K562 (cell line): ENCODE results near the gene MRPS5. TPM values are rescaled to one million over a fixed set of nuclear protein-coding genes. Genes with fewer than 3 reads are reported as not detected.

Source experiments
- FOSL1 ChIP-seq: fragments of 200-800 bp; sonication (Bioruptor generic); conservative IDR thresholded peaks from 2 replicates; pipeline ENCODE4 v1.6.1; 2016; ENCODE audit warnings: missing genetic modification characterization, missing compliant biosample characterization
- MCM7 ChIP-seq, 2 experiments: fragments of 450-650 bp; IDR thresholded peaks; 2 replicates each; pipeline ENCODE4 v1.6.1; 2016 to 2018
- MTA1 ChIP-seq: fragments of 450-650 bp; IDR thresholded peaks from 2 replicates; pipeline ENCODE4 v1.6.1; 2017; ENCODE audit warnings: borderline replicate concordance
- NR2C2 ChIP-seq, 2 experiments: fragments of 200-800 bp in 1 of 2; sonication (Bioruptor generic) in 1 of 2; sonication (generic) in 1 of 2; formaldehyde crosslinking in 1 of 2; IDR thresholded peaks; 2 replicates each; pipeline versions ENCODE4 v1.6.1 to v1.8.0; 2016 to 2022; ENCODE audit warnings: mild to moderate bottlenecking in 1 of 2, missing compliant biosample characterization in 1 of 2, missing genetic modification characterization in 1 of 2, missing genetic modification reagents in 1 of 2
- POLR2G ChIP-seq: fragments of 200-400 bp; formaldehyde crosslinking; IDR thresholded peaks from 2 replicates; pipeline ENCODE4 v1.6.1; 2017; ENCODE audit warnings: low read depth, mild to moderate bottlenecking, antibody characterized with exemption, low read length, moderate library complexity
- SLC30A9 ChIP-seq: fragments of 250-450 bp; sonication (Bioruptor Pico); IDR thresholded peaks from 2 replicates; pipeline ENCODE4 v1.8.0; 2022; ENCODE audit warnings: mild to moderate bottlenecking, moderate library complexity
- SRF ChIP-seq, 2 experiments: fragments of 250-450, 450-650 bp in 1 of 2; sonication (Bioruptor Pico) in 1 of 2; sonication (generic) in 1 of 2; formaldehyde crosslinking; IDR thresholded peaks; 2 replicates each; pipeline versions ENCODE4 v1.5.0 to v1.5.1; 2020 to 2022; ENCODE audit warnings: mild to moderate bottlenecking in 1 of 2, missing genetic modification reagents in 1 of 2
- TEAD1 ChIP-seq, 2 experiments: fragments of 450-650 bp in 1 of 2; sonication (generic) in 1 of 2; formaldehyde crosslinking; IDR thresholded peaks; 2 replicates each; pipeline versions ENCODE4 v1.4.0 to v1.8.0; 2020 to 2022; ENCODE audit warnings: mild to moderate bottlenecking in 2 of 2, missing genetic modification reagents in 1 of 2
- TEAD2 ChIP-seq: fragments of 450-650 bp; IDR thresholded peaks from 2 replicates; pipeline ENCODE4 v1.6.1; 2016; ENCODE audit warnings: missing genetic modification characterization, control low read depth, missing compliant biosample characterization
- ZNF766 ChIP-seq: fragments of 200-800 bp; sonication (Bioruptor generic); conservative IDR thresholded peaks from 2 replicates; pipeline ENCODE4 v1.6.1; 2016; ENCODE audit warnings: missing genetic modification characterization, missing compliant biosample characterization
- polyA plus RNA-seq, 8 experiments: library from polyadenylated mRNA; depleted of rRNA in 4 of 8; stranded (reverse) in 5 of 8; unstranded in 3 of 8; fragments of >200 nt; fragmentation: Nextera tagmentation in 2 of 8; fragmentation: Illumina TruSeq in 1 of 8; extraction: Ambion mirVana in 2 of 8; extraction: Trizol in 1 of 8; gene quantifications; 2 replicates each; pipeline versions ENCODE4 v1.2.1 to v1.2.3, GENCODE V29; 2011 to 2014; ENCODE audit warnings: inconsistent platforms in 1 of 8, missing spikeins in 1 of 8
- total RNA-seq, 7 experiments: library from RNA; depleted of rRNA in 6 of 7; stranded (reverse); fragments of >200 nt in 6 of 7; fragmentation: Illumina TruSeq in 2 of 7; extraction: Trizol in 2 of 7; gene quantifications; 2 replicates each; pipeline versions ENCODE4 v1.2.1 to v1.2.3, GENCODE V29; 2011 to 2021; ENCODE audit warnings: low replicate concordance in 1 of 7
- TF ChIP-seq, protein P1 (sequence below): sonication (generic); formaldehyde crosslinking; IDR thresholded peaks from 2 replicates; pipeline ENCODE4 v1.8.1; 2023; ENCODE audit warnings: mild to moderate bottlenecking, missing genetic modification reagents, moderate library complexity
- TF ChIP-seq, protein P2 (sequence below): sonication (generic); formaldehyde crosslinking; IDR thresholded peaks from 2 replicates; pipeline ENCODE4 v1.9.0; 2022; ENCODE audit warnings: mild to moderate bottlenecking, missing genetic modification reagents
- TF ChIP-seq, protein P3 (sequence below), 2 experiments: fragments of 450-650 bp; IDR thresholded peaks; 2 replicates each; pipeline ENCODE4 v1.6.1; 2016; ENCODE audit warnings: mild to moderate bottlenecking in 2 of 2, borderline replicate concordance in 1 of 2, low read depth in 1 of 2, moderate library complexity in 1 of 2
- TF ChIP-seq, protein P4 (sequence below): fragments of 450-650 bp; IDR thresholded peaks from 2 replicates; pipeline ENCODE4 v1.6.1; 2014; ENCODE audit warnings: low read depth, mild to moderate bottlenecking, moderate library complexity, borderline replicate concordance

MRPS5 gene
- total and polyA plus RNA-seq, 9 of the 15 experiments (the other 6 are each of a cell fraction or from before 2014, with no cell fraction given) = 85.0 to 162 (median 118) TPM

DNA sequence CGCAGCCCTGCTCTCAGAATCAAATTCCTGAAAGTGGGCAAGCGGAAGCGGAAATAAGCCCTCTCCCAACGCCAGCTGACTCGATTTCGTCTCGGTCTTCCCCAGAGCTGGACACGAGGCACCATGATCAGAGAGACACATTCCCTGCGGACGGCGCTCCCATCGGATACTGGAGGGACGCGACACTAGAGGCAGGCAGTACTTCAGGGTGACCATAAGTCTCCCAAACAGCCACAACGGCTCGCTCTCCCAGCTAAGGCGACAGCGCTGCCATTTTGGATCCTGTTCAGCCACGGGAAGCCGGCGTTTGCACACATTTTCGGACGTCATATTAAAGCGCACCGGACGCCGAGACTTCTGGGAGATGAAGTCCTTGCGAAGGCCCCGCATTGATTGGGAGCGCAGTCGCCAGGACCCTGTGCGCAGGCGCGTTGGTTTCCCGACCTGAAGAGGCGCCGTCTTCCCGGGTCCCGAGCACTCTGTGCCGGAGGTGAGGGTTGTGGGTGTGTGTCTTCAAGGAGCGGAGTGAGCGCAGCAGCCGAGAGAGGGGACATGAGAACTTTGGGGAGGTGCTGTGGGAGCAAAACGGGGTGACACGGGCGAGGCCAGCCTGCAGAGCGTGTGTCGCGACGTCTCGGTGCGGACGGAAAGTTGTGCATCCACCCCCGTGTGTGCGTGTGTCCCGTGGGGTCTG is 43.9 kb upstream of the MRPS5 start, which contains the start of gene ZNF2 (continued):
- TF ChIP-seq NR2C2 (CRISPR knock-in tag; IDR thresholded peaks at IDR 0.05) (peak; percentile 60), NR2C2 (tag; IDR thresholded peaks at IDR 0.05) (peak; percentile 85), ZNF766 (CRISPR knock-in tag) (peak; percentile 83), TEAD2 (tag) (0 out of 2 replicates have a peak, but pooled peaks have one; percentile 49), FOSL1 (peak; percentile 29; the same call in 1 of the 2 replicates), TEAD1 (CRISPR knock-in tag; IDR thresholded peaks at IDR 0.05) (peak; percentile 56 to 75; a peak in 2 of 4 replicates), SRF (CRISPR knock-in tag; IDR thresholded peaks at IDR 0.05) (peak in 1 of 2 experiments; percentile 49; a peak in 1 of 4 replicates), MCM7 (IDR thresholded peaks at IDR 0.05) (no peak), POLR2G (peak; percentile 93), SLC30A9 (CRISPR knock-in tag) (no peak), MTA1 (peak; percentile 98)
- TF ChIP-seq, protein P1, sequence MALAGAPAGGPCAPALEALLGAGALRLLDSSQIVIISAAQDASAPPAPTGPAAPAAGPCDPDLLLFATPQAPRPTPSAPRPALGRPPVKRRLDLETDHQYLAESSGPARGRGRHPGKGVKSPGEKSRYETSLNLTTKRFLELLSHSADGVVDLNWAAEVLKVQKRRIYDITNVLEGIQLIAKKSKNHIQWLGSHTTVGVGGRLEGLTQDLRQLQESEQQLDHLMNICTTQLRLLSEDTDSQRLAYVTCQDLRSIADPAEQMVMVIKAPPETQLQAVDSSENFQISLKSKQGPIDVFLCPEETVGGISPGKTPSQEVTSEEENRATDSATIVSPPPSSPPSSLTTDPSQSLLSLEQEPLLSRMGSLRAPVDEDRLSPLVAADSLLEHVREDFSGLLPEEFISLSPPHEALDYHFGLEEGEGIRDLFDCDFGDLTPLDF = 0 out of 2 replicates have a peak, but pooled peaks have one; percentile 26
- TF ChIP-seq, protein P2, sequence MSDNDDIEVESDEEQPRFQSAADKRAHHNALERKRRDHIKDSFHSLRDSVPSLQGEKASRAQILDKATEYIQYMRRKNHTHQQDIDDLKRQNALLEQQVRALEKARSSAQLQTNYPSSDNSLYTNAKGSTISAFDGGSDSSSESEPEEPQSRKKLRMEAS = peak; percentile 73
- TF ChIP-seq, protein P3, sequence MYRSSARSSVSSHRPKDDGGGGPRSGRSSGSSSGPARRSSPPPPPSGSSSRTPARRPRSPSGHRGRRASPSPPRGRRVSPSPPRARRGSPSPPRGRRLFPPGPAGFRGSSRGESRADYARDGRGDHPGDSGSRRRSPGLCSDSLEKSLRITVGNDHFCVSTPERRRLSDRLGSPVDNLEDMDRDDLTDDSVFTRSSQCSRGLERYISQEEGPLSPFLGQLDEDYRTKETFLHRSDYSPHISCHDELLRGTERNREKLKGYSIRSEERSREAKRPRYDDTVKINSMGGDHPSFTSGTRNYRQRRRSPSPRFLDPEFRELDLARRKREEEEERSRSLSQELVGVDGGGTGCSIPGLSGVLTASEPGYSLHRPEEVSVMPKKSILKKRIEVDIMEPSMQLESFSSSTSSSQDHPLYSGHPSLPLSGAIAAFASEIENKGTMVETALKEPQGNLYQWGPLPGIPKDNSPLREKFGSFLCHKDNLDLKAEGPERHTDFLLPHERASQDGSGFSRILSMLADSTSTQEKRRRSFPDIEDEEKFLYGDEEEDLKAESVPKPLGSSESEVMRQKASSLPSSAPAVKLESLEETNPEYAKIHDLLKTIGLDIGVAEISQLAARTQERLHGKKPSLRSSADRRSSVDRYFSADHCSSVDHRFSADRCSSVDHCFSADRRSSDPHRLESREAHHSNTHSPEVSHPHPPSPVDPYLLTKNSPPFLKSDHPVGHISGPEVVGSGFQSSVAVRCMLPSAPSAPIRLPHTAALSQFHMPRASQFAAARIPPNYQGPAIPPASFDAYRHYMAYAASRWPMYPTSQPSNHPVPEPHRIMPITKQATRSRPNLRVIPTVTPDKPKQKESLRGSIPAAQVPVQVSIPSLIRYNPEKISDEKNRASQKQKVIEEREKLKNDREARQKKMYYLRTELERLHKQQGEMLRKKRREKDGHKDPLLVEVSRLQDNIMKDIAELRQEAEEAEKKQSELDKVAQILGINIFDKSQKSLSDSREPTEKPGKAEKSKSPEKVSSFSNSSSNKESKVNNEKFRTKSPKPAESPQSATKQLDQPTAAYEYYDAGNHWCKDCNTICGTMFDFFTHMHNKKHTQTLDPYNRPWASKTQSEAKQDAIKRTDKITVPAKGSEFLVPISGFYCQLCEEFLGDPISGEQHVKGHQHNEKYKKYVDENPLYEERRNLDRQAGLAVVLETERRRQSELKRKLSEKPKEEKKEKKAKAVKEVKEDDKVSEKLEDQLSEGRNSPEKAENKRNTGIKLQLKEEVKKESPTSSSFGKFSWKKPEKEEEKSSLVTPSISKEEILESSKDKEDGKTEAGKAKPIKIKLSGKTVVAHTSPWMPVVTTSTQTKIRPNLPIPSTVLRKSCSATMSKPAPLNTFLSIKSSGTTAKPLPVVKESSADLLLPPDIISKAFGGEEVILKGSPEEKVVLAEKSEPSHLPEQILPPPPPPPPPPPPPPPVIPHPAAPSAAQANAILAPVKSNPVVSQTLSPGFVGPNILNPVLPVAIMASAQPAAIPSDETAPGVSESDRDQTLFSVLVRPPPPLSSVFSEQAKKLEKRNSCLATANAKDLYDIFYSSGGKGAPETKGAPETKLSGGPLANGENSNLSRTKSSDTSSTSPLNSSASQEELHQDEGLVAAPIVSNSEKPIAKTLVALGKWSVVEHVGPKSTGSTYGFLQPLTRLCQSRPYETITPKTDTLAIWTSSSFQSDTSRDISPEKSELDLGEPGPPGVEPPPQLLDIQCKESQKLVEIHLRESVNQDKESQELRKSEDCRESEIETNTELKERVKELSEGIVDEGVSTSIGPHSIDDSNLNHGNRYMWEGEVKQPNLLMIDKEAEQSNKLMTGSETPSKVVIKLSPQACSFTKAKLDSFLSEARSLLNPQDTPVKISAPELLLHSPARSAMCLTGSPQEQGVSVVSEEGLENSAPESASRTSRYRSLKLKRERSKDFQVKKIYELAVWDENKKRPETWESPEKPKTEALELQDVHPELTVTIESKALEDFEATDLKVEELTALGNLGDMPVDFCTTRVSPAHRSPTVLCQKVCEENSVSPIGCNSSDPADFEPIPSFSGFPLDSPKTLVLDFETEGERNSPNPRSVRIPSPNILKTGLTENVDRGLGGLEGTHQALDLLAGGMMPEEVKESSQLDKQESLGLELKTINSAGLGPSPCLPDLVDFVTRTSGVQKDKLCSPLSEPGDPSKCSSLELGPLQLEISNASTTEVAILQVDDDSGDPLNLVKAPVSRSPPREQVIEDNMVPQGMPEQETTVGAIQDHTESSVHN (IDR thresholded peaks at IDR 0.05; ENCODE audit: borderline replicate concordance in 1 of 2, low read depth in 1 of 2) = peak in 1 of 2 experiments; percentile 32; a peak in 1 of 4 replicates
- TF ChIP-seq, protein P4, sequence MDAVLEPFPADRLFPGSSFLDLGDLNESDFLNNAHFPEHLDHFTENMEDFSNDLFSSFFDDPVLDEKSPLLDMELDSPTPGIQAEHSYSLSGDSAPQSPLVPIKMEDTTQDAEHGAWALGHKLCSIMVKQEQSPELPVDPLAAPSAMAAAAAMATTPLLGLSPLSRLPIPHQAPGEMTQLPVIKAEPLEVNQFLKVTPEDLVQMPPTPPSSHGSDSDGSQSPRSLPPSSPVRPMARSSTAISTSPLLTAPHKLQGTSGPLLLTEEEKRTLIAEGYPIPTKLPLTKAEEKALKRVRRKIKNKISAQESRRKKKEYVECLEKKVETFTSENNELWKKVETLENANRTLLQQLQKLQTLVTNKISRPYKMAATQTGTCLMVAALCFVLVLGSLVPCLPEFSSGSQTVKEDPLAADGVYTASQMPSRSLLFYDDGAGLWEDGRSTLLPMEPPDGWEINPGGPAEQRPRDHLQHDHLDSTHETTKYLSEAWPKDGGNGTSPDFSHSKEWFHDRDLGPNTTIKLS = peak; percentile 83; the same call in 1 of the 2 replicates
